Esophagus squamous epithelium (tissue), 4 donors: ENCODE results near the gene C21orf58.

Source experiments
- POLR2A ChIP-seq, 4 donors: fragments of 450-650 bp; IDR thresholded peaks; one replicate each; pipeline ENCODE4 v1.6.1; 2017; ENCODE audit warnings: antibody characterized with exemption in 4 of 4, mild to moderate bottlenecking in 4 of 4, moderate library complexity in 3 of 4
- TF ChIP-seq, protein P1 (sequence below), 6 experiments: fragments of 450-650 bp in 4 of 6; fragments of 200-600 bp in 2 of 6; sonication (generic) in 2 of 6; IDR thresholded peaks; one replicate each; pipeline ENCODE4 v1.5.1; 2016 to 2019; ENCODE audit warnings: antibody characterized with exemption in 6 of 6, mild to moderate bottlenecking in 4 of 6, moderate library complexity in 4 of 6

DNA sequence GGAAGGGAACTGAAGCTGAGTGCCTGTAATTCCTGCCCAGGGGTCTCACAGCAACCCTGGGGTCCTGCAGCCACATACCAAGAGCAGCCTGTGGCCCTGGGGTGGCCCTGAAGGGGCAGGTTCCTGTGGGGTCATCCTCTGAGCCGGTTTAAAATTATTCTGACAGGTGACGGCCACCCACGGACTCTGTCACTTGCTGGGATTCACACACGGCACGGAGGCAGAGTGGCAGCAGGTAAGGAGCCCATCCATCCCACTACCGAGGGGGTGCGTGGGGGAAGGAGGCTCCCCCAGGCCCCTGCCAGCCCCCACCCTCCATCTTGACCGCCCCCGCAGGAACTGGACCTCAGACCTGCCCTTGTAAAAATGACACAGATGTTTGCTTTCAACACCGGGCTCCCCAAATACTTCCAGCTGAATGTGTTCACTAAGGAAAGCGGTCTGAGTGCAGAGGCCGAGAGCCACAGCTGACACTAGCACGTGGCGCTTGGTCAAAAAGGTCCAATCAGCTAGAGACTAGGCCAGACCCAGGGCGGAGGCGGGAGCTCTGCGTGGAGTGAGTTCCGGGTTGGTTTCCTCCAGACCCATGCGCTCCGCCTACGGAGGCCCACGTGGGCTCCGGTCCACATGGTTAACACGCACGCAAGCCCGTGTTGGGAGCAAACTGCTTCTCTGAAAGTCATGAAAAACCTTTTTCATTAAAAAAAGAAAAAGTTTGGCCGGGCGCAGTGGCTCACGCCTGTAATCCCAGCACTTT, 27.5 kb downstream of the C21orf58 start:
- no peak for TF ChIP-seq POLR2A (IDR thresholded peaks at IDR 0.05)
- TF ChIP-seq, protein P1, sequence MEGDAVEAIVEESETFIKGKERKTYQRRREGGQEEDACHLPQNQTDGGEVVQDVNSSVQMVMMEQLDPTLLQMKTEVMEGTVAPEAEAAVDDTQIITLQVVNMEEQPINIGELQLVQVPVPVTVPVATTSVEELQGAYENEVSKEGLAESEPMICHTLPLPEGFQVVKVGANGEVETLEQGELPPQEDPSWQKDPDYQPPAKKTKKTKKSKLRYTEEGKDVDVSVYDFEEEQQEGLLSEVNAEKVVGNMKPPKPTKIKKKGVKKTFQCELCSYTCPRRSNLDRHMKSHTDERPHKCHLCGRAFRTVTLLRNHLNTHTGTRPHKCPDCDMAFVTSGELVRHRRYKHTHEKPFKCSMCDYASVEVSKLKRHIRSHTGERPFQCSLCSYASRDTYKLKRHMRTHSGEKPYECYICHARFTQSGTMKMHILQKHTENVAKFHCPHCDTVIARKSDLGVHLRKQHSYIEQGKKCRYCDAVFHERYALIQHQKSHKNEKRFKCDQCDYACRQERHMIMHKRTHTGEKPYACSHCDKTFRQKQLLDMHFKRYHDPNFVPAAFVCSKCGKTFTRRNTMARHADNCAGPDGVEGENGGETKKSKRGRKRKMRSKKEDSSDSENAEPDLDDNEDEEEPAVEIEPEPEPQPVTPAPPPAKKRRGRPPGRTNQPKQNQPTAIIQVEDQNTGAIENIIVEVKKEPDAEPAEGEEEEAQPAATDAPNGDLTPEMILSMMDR (IDR thresholded peaks at IDR 0.05), result no peak
